ENCODE data around the gene P2RX4.

DNA sequence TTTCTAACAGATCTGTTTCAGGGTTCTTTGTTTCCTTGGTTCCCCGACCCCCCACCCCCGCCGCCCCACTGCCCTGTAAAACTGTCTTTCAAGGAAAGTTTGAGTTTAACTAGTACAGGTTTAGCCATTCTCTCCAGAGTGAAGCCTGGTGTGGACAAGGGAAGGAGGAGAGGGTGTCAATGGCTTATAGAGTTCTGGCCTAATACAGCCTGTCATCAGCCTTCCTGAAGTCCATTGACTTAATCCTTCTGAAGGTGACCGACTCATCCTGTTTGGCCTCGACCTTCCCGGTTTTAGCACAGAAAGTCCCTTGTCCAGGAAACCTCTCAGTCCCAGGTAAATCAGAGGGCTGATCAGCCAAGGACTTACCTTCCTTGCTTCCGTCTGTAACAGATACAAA is 11.0 kb upstream of the P2RX4 start:
- TF ChIP-seq, protein P1, sequence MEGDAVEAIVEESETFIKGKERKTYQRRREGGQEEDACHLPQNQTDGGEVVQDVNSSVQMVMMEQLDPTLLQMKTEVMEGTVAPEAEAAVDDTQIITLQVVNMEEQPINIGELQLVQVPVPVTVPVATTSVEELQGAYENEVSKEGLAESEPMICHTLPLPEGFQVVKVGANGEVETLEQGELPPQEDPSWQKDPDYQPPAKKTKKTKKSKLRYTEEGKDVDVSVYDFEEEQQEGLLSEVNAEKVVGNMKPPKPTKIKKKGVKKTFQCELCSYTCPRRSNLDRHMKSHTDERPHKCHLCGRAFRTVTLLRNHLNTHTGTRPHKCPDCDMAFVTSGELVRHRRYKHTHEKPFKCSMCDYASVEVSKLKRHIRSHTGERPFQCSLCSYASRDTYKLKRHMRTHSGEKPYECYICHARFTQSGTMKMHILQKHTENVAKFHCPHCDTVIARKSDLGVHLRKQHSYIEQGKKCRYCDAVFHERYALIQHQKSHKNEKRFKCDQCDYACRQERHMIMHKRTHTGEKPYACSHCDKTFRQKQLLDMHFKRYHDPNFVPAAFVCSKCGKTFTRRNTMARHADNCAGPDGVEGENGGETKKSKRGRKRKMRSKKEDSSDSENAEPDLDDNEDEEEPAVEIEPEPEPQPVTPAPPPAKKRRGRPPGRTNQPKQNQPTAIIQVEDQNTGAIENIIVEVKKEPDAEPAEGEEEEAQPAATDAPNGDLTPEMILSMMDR (IDR thresholded peaks at IDR 0.05; ENCODE audit: insufficient read depth, low read length): no peak
- TF ChIP-seq, protein P2, sequence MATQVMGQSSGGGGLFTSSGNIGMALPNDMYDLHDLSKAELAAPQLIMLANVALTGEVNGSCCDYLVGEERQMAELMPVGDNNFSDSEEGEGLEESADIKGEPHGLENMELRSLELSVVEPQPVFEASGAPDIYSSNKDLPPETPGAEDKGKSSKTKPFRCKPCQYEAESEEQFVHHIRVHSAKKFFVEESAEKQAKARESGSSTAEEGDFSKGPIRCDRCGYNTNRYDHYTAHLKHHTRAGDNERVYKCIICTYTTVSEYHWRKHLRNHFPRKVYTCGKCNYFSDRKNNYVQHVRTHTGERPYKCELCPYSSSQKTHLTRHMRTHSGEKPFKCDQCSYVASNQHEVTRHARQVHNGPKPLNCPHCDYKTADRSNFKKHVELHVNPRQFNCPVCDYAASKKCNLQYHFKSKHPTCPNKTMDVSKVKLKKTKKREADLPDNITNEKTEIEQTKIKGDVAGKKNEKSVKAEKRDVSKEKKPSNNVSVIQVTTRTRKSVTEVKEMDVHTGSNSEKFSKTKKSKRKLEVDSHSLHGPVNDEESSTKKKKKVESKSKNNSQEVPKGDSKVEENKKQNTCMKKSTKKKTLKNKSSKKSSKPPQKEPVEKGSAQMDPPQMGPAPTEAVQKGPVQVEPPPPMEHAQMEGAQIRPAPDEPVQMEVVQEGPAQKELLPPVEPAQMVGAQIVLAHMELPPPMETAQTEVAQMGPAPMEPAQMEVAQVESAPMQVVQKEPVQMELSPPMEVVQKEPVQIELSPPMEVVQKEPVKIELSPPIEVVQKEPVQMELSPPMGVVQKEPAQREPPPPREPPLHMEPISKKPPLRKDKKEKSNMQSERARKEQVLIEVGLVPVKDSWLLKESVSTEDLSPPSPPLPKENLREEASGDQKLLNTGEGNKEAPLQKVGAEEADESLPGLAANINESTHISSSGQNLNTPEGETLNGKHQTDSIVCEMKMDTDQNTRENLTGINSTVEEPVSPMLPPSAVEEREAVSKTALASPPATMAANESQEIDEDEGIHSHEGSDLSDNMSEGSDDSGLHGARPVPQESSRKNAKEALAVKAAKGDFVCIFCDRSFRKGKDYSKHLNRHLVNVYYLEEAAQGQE (IDR thresholded peaks at IDR 0.05; ENCODE audit: insufficient replicate concordance, low read depth): no peak
- no peak for TF ChIP-seq GABPA (IDR thresholded peaks at IDR 0.05; ENCODE audit: low read depth)
- TF ChIP-seq POLR2AphosphoS5 (IDR thresholded peaks at IDR 0.05; ENCODE audit: low read depth): no peak
- TF ChIP-seq SPI1 (IDR thresholded peaks at IDR 0.05; ENCODE audit: borderline replicate concordance, low read depth): no peak
